Raji (cell line): Measurements from ENCODE around the gene RBM4B.

ENCODE experiments used
- POLR2A ChIP-seq: IDR thresholded peaks from 2 replicates; pipeline ENCODE4 v1.6.1; 2011; ENCODE audit warnings: low read depth, low read length, control low read depth; ENCODE audit not compliant: insufficient read depth

RBM4B gene

GRCh38 chr11:66693356-66694055 lies 15.8 kb upstream of the RBM4B start:
- no peak for TF ChIP-seq POLR2A

DNA sequence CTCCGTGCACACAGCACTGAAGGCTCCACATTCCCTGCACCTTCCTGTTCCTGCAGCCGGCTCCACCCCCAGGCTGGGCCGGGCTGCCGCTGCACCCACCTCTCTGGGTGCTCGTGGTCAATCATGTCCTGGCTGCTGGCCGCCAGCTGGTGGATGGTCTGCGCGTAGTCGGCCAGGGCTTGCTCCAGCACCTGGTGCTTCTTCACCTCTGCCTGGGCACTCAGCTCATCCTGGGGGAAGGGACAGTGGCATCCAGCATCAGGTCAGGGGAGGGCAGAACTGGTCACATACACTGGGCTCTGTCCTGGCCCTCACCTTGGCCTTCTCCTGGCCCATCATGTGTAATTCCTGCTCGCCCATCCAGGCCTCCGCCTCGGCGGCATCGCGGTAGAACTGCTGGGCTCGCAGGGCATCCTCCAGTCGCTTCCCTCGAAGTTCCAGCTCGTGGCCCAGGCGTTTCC lies 15.2 kb upstream of the RBM4B start:
- TF ChIP-seq POLR2A = no peak

GRCh38 chr11:66692446-66692845 lies 14.8 kb upstream of the RBM4B start:
- no peak for TF ChIP-seq POLR2A

- TF ChIP-seq POLR2A = no peak
These were observed 13.8 kb upstream of the RBM4B start for GRCh38 chr11:66691311-66691980.

- no peak for TF ChIP-seq POLR2A
These were observed 12.2 kb upstream of the RBM4B start for GRCh38 chr11:66689661-66690590.

DNA sequence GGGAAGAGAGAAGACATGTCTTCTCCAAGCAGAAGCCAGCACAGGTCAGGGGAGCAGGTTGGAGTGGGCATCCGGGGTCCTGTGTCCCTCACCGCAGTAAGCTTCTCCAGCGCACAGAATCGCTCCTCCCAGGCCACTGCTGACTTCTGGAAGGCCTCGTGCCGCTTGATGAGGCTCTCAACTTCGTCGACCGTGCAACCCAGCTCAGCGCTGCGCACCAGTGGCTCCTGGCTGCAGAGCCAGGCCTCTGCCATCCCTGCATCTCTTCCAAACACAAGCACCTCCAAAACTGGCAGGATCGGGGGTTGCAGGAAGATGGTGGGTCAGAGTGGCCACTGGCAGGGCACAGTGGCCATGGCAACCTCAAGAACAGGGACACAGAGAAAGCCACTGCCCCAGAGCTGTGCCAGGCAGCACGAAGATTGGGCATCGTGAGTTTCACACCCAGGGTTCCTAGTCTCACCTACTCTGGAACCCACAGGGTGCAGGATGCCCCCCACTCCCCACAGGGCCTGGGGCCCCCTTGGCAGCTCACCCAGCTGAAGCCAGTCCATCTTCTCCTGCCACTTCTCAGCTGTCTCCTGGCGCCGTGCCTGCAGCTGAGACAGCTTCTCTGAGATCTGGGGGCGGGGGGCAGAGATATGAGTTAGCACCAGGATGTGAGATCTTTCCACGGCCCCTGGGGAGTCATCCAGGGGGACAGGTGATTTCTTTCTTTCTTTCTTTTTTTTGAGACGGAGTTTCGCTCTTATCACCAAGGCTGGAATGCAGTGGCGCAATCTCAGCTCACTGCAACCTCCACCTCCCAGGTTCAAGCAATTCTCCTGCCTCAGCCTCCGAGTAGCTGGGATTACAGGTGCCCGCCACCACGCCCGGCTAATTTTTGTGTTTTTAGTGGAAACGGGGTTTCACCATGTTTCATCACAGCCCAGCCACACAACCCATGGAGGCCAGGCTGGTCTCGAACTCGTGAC lies 11.2 kb upstream of the RBM4B start:
- no peak for TF ChIP-seq POLR2A

DNA sequence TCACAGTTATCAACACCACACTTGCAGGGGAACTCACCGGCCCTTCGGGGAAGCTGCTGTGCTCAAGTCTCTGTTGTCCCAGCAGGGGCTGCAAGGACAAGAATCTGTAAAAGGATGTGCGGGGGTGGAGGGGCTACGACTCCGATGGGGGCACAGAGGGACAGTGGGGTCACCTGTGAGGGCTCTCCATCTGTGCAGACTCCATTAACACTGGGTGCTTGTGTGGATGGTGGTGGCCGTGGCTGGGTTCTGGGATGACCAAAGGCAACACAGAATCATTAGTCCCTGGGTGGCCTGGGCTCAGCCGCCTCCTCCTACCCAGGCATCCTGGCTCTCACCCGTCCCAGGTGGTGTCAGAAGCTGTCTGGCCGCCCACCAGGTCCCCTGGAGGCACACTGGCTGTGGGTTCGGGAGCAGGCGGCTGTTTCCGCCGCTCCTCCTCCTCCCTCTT lies 10.2 kb upstream of the RBM4B start:
- TF ChIP-seq POLR2A = no peak

- TF ChIP-seq POLR2A = no peak
These were observed 9.4 kb upstream of the RBM4B start for GRCh38 chr11:66686801-66687750.

DNA sequence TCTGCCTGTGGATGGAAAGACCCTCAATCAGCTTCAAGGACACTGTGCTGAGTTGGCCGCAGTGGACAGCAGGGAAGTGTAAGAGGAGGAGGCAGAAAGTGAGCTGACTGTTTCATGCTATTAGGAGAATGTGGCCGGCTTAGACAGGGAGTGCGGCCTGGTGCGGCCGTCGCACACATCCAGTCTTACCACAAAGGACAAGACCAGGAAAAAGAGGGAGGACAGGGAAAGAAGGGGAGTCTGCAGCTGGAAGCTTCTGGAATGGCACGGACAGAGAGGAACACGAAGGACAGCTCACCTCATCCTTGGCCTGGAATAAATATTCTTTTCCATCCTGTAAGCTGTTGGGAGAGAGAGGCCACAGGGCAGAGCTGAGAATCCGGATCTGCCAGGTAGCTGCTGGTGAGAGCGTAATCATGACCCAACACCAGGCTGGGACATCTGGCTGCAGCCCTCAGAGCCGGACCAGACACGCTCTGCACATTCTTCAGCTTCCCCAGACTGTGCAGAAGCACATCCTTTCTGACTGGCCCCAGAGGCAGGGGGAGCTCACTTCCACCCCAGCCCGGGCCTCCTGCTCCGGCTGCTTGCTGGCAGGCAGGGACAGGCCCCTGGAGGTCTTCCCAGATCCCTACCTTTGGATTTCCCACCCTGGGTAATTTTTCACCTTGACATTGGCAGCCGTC lies 8.6 kb upstream of the RBM4B start:
- no peak for TF ChIP-seq POLR2A

DNA sequence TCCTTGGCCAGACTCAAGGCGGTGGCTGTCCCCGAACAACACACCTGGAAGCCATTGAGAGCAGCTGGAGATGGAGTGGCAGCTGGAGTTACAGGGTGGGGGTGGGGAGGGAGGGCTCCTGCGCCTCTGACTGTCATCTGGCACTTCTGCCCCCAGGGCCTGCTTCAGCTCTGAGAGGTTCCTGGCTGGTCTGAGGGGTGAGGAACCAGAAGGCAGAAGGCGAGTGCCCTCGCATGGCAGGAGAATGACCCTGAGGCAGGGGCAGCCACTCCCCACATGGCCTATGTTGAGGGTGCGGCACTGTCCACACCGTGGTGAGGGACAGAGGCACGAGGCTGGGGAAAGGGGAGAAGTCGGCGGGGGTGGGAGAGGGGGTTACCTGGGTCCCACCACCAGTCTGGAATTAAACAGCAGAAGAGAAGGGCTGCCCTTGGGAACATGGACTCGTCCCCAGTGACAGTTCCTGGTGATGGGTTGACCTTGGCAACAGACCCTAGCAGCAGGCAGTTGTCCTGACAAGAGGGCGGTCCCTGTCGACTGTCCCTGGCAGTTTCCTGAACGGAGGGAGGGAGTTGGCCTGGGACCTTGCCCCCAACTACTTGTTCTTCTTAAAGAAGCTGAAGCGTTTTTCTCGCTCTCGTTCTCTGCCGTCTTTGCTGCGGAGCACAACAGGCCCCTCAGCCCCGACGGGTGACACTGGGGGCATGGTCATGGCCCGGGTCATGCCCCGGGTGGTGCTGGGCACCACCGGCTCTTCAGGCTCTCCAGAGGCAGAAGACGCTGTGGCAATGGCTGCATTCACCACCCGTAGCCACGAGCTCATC lies 7.8 kb upstream of the RBM4B start:
- no peak for TF ChIP-seq POLR2A

DNA sequence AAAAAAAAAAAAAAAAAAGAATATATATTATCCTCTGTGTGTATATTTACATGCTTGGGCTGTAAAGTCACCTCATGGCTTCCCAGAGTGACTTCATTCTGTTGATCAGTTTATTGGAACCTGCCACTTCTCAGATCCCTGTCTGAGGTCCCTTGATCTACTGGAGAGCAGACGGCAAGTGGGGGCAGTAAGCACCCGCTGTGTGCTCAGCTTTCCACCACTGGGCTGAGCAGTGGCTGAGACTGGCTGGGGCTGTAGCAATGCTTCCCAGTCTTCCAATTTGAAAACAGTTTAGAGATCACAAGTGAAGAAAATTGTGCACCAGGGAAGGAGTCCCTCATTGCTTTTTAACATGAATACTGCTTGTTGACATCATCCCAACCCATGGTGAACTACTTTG lies 6.9 kb upstream of the RBM4B start:
- no peak for TF ChIP-seq POLR2A

DNA sequence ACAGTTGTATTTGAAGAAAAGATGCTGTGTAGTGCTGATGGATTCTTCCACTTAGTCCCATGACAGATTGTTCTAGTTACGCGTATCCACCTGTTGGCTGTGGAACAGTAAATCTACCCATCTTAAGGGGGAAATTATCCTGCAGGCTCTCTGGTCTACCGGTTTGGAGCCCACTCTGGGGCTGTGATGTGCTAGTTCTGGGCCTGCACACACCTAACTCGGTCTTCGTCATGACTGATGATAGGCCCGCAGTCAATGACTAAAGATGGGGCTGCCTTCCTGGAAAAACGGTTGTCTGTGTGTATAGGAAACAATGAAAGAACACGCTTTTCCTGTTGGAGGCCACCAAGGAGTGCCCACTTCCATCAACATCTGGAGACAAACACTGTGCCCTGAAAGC lies 6.2 kb upstream of the RBM4B start:
- TF ChIP-seq POLR2A = no peak
